ENCODE data around the gene IDH2.

IDH2 gene

DNA sequence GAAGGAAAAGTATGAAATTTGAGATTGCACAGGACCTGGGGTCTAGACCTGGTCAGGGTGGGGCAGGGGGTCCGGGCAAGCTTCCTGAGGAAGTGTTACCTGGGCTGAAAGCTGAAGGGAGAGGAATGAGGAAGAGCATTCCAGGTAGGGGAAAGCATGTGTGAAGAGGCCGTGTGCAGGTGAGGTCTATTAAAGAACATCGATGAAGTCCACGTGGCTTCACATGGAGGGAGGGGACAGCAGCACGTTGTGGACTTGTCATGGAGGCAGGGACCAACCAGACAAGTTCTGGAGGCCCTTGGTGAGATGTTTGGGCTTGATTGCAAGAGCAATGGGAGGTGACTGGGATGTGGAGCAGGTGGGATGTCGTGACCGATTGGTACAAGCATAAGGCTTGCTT, 47.1 kb downstream of the IDH2 start:
- TF ChIP-seq ZNF274 (IDR thresholded peaks at IDR 0.05; ENCODE audit: low read depth, low read length), result no peak
- no peak overlapping the region for H3K4me3 ChIP-seq (ENCODE audit: low read length)

DNA sequence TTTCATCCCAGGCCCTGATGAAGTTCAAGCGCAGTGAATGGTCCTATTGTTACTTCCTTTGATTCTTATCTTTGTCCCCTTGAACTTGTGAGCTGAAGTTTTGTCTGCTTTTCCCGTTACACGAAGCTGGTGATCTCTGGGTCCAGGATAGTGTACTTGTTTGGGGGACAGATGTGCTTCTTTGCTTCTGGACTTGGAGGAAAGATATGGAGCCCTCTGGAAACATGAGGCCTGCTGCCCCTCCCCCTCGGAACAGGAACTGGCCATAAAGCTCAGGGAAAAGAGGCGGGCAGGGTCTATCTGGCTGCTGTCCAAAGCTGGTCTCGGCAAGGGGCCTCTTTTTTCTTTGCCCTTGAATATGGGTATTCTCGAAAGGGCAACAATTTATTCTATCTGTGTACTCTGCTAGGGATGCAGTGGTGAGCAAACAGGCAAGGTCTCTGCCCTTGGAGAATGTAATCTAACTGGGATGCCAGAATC, 47.6 kb downstream of the IDH2 start:
- no peak for TF ChIP-seq ZNF274 (IDR thresholded peaks at IDR 0.05; ENCODE audit: low read depth, low read length)
- H3K4me3 ChIP-seq (ENCODE audit: low read length), result no peak overlapping the region

DNA sequence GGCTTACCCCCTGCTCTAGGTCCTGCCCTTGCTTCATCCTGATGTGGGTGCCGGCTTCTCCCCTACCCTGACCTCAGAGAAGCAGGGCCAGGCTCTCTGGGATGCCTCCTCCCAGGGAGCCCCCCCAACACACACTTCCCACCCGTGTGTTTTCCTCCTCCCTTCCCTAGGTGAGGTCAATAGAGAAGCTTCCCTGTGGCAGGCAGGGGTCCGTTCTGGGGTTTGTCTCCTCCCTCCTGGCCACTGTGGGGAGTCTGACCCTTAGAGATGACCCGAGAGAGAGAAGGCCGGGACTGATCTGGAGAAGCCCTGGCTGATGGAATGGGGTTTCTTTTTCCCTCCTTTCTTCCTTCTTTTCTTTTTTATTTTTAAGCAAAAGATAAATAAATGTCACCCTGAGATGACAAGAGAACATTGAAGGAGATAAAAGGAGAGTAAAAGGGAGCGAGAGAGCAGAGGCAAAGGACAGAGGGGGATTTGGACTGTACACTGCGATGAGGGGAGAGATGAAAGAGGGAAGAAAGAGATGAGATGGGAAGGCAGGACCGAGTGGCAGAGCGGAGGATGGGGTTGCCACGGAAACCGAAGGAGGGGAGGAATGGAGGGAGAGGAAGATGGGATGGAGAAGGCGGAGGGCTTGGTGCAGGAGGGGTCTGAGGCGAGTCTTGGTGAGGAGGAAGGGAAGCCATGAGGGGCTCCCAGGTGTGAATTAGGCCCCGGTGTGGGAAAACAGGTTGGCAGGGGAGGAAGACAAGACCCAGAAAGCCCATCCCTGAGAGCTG, 48.4 kb downstream of the IDH2 start:
- TF ChIP-seq ZNF274 (IDR thresholded peaks at IDR 0.05; ENCODE audit: low read depth, low read length), result no peak
- no peak overlapping the region for H3K4me3 ChIP-seq (ENCODE audit: low read length)

DNA sequence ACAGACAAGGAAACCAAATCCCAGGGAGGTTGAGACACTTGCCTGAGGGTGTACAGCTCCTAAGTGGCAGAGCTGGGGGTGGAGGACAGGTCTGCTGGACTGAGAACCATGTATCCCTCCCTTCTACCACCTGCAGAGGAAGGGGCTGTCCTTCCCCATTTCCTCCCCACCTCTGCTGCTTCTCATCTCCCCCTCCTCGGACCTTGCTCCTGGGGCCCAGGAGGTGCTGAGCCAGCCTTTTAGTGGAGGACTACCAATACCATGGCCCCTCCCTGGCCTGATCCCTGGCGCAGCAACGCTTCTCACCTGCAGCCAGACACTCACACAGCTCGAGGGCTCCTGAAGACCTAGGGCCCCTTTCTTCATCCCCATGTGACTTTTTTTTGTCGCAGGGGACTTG, 50.4 kb downstream of the IDH2 start:
- TF ChIP-seq ZNF274 (IDR thresholded peaks at IDR 0.05; ENCODE audit: low read depth, low read length), result no peak
- no peak overlapping the region for H3K4me3 ChIP-seq (ENCODE audit: low read length)

DNA sequence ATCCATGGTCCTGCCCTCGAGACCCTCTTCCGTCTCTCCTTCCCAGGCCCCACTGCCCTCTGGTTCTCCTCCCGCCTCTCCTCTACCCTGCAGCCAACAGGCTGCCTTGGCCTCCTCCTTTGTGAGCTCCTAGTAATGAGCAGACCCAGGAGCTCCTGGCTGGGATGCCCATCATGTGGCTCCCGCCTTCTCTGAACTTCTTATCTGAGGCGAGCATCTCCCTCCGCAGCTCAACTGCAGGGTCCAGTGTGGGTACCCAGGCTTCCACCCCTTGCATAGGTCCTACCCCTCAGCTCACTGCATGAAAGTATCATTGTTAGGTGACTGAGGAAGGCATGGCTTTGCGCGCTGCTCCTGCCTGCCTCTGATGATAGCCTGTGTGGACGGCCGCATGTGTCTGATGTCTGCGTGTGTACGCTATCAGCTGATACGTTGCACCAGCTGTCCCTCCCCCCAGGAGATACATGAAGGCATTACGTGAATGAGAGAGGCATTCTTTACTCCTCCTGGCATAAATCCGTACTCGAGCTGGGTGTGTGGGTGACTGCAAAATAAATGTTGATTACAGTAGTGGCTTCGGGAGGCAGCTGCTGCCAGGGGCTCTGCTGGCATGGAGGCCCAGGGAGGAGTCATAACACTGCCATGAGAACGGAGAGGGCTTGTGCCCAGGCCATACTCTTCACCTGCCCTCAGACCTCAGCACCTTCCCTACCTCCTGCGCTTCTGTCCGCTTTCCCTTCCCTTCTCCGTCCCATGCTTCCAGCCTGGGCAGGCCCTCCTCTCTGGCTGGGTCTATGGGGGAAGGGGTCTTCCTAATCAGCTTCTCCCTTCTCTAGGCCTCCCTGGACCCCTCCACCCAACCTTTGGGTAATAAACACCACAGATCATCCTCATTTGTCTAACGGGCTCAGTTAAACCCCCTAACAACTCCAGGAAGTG, 52.3 kb downstream of the IDH2 start:
- H3K4me3 ChIP-seq (ENCODE audit: low read length), result no peak overlapping the region
- no peak for TF ChIP-seq ZNF274 (IDR thresholded peaks at IDR 0.05; ENCODE audit: low read depth, low read length)

DNA sequence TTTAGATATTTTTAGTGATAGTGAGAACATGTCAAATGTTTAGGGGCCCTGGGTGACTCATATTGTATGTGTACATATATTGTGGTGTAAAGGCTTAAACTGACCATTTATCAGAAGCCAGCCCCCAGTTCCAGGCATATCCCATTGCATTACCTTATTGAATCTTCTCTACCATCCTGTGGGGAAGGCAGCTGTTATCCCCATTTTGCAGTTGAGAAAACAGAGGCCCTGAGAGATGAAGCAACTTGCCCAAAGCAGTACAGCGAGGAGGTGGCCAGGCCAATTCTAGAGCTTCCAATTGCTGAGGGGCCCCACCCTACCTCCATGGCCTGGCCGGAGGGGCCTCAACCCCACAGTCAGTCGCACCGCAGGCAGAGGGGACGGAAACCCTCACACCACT, 53.2 kb downstream of the IDH2 start:
- H3K4me3 ChIP-seq (ENCODE audit: low read length), result no peak overlapping the region
- no peak for TF ChIP-seq ZNF274 (IDR thresholded peaks at IDR 0.05; ENCODE audit: low read depth, low read length)

DNA sequence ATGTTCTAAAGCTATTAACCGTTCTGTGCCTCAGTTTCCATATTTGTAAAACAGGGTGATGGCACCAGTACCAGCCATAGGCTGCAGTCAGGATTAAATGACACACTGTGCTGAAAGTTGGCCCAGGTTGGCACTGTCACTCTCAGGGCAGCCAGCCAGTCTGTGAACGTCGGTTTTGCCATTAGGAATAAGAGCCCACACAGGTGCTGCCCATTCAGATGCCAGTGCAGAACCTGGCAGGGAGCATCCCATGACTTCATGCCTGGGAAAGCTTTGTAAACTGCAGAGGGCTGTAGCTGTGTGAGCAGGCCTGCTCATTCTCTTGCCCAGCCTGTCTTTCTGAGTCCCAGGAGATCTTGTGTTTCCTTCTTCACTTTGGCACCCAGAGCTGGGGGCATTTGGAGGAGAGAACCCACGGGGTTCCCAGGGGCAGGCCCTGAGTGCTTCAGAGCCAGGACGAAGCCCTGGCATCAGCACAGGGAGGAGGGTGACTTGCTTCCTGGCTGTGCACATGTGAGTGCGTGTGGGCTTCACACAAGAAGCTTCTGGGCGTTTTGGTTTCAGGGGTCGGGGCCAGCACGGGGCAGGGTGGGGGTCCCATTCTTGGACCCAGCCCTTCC, 54.2 kb downstream of the IDH2 start:
- no peak overlapping the region for H3K4me3 ChIP-seq (ENCODE audit: low read length)
- no peak for TF ChIP-seq ZNF274 (IDR thresholded peaks at IDR 0.05; ENCODE audit: low read depth, low read length)

DNA sequence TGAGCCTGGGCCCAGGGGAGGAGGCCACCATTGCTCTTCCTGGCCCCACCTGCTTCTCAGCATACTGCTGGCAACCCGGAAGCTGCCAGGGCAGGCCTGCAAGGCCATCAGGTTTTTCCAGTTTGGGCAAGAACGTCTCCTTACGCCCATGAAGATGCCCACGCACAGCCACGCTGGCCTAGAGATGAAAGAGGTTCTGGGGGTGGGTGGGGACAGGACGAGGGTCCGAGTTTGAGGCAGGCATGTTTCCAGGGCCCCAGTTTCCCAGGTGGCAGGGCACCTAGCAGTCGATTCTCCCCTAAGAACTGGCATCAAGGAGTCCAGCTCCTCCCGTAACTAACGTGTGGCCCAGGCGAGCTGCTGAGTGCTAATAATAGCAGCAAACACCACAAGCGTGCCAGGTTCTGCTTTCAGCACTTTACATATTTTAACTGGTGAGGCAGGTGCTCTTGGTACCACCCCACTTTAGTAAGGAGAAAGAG, 55.3 kb downstream of the IDH2 start:
- no peak overlapping the region; the same call in 1 of the 2 replicates for H3K4me3 ChIP-seq (ENCODE audit: low read length)
- no peak for TF ChIP-seq ZNF274 (IDR thresholded peaks at IDR 0.05; ENCODE audit: low read depth, low read length)

DNA sequence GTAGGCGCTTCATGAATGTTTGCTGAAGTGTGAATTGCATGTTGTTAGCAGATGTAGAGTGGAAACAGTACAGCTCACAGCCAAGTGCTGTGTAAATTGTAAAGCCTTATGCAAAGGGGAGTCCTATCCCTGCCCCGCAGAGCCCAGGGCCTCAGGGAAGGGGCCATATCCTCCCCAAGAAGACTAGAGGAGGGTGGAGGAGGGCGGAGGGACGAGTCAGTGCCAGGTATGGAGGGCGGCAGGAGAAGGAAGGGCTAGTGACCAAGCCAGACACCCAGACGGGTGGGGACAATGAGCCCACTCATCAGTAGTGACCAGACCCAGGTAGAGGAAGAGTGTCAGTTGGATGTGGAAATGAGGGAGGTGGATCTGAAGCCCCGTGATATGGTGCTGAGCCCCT, 56.0 kb downstream of the IDH2 start:
- no peak overlapping the region; the same call in 1 of the 2 replicates for H3K4me3 ChIP-seq (ENCODE audit: low read length)
- TF ChIP-seq ZNF274 (IDR thresholded peaks at IDR 0.05; ENCODE audit: low read depth, low read length), result no peak

DNA sequence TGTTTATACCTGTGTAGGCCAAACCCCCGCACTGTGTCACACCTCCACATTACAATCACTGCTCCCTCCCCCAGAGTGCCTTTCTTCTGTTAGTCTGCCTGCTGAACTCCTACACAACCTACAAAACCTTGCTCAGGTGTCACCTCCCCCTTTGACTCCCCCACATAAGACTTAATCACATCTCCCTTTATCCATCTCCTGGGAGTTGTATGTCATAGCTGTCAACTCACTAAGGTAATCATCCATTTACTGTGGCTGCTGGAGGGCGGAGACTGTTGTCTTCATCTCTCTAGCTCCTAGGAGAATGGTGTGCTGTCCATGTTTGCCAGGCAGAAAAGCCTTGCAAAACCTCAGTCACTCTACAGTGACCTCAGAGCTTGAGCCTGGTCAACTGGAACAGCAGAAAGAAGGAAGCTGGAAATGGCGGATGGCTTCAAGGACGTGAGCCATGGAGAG, 57.3 kb downstream of the IDH2 start:
- H3K4me3 ChIP-seq (ENCODE audit: low read length), result no peak overlapping the region

DNA sequence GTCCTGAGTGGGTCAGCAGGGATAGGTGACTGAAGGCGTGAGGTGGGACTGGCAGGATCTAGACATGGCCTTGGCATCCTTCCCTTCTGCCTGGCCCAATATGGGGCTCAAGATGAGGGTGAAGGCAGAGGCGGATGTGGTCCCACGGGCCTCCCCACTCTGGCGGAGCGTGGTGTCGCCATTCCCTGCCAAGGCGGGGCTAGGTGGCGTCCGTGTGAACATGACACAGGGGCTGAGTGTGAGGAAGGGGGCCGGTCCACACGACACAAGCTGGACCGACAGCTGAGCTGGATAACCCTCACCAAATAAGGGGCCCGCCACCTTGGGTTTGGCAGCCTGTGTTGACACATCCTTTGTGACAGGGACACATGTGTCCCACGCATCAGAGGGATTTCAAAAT, 58.1 kb downstream of the IDH2 start:
- no peak overlapping the region for H3K4me3 ChIP-seq (ENCODE audit: low read length)
- no peak for TF ChIP-seq ZNF274 (IDR thresholded peaks at IDR 0.05; ENCODE audit: low read depth, low read length)

More for the DNA sequence above, 57.3 kb downstream of the IDH2 start:
- no peak for TF ChIP-seq ZNF274 (IDR thresholded peaks at IDR 0.05; ENCODE audit: low read depth, low read length)

DNA sequence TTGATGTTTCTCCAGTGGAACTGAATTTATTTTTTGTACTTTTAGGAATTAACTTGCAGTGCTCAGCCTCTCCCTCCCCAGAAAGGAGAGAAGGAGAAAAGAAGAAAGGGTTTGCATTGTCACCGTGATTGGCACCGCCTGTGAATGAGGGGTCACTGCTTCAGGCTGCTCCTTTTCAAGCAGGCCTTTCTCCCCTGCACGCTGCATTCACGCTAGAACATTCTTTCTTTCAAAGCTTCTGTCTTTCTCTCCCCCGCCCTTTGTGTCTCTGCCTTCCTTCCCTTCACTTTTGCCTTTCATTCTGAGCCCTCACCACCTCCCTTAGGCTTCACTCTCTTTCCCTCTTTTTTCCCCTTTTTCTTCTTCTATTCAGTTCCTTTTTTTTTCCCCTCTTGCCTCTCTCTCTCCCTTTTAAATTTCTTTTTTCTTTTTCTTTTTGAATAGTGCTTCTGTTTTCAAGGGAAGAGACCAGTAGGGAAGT, 58.7 kb downstream of the IDH2 start:
- no peak overlapping the region for H3K4me3 ChIP-seq (ENCODE audit: low read length)
- TF ChIP-seq ZNF274 (IDR thresholded peaks at IDR 0.05; ENCODE audit: low read depth, low read length), result no peak

DNA sequence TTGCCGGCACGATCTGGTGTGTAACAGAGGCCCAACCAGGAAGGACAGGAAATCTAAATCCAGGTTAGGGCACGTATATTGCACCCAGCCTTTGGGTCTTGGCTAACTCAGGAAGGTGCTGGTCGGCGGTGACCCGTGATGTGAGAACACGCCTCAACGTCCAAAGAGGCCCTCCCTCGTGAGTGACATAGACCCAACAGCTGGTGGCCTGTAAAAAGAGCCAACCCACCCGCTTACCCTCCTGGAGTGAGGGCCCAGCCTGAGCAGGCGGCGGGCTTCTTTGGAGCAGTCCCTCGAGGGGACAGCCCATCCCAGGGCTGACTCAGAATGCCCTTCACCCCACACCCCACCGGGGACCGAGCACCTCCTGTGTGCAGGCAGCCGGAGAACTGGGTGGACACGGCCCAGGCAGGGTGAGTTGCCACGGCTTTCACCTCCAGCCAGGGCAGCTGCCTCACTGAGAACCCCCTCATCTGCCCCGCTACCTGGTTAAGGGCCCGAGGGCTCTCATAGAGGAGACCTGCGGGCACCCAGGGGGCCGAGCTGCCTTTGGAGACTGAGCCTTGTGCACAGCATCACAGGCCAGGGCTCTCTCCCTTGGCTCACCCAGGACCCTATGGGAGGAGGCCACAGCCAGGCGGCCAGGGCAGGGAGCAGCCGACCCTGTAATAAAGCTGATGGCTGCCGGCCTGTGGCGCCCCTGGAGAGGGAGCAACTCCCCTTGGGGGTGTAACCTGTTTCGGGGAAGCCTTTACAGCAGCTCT, 59.3 kb downstream of the IDH2 start:
- TF ChIP-seq ZNF274 (IDR thresholded peaks at IDR 0.05; ENCODE audit: low read depth, low read length), result no peak

More for the DNA sequence above, 59.3 kb downstream of the IDH2 start:
- H3K4me3 ChIP-seq (ENCODE audit: low read length), result no peak overlapping the region

Measured in GM08714 (cell line).